Mesenchymal stem cell (in vitro differentiated cells and primary cell): ENCODE data around the gene PRR23B.

Experiments
- DNase-seq: peaks from one replicate; pipeline ENCODE4 v3.0.0-alpha.2; 2013
- H2AFZ ChIP-seq: one replicate; pipeline ENCODE4 v1.6.1; 2013; ENCODE audit warnings: low read depth, mild to moderate bottlenecking, control low read depth, inconsistent platforms, low read length, moderate library complexity
- H2AK5ac ChIP-seq: 2 replicates; pipeline ENCODE4 v1.6.1; 2013; ENCODE audit warnings: low read length, moderate library complexity, mild to moderate bottlenecking, inconsistent platforms; ENCODE audit not compliant: severe bottlenecking
- H2BK120ac ChIP-seq: one replicate; pipeline ENCODE4 v1.6.1; 2013; ENCODE audit warnings: low read depth, mild to moderate bottlenecking, inconsistent platforms, low read length, moderate library complexity
- H2BK12ac ChIP-seq, 2 experiments: one replicate each; pipeline ENCODE4 v1.6.1; 2013; ENCODE audit warnings: inconsistent platforms in 2 of 2, low read length in 2 of 2, mild to moderate bottlenecking in 2 of 2, moderate library complexity in 2 of 2, control low read depth in 1 of 2
- H2BK15ac ChIP-seq: one replicate; pipeline ENCODE4 v1.6.1; 2013; ENCODE audit warnings: mild to moderate bottlenecking, low read depth, inconsistent platforms; ENCODE audit not compliant: poor library complexity, severe bottlenecking
- H2BK5ac ChIP-seq: 2 replicates; pipeline ENCODE4 v1.6.1; 2013; ENCODE audit warnings: low read depth, mild to moderate bottlenecking, low read length, control low read depth, inconsistent platforms; ENCODE audit not compliant: poor library complexity, severe bottlenecking
- H3K14ac ChIP-seq, 2 experiments: one replicate each; pipeline ENCODE4 v1.6.1; 2013; ENCODE audit warnings: inconsistent platforms in 2 of 2, low read length in 2 of 2, control low read depth in 1 of 2, mild to moderate bottlenecking in 1 of 2, moderate library complexity in 1 of 2
- H3K18ac ChIP-seq, 2 experiments: one replicate each; pipeline ENCODE4 v1.6.1; 2013; ENCODE audit warnings: inconsistent platforms in 2 of 2, low read length in 2 of 2, control low read depth in 1 of 2, low read depth in 1 of 2, mild to moderate bottlenecking in 1 of 2
- H3K23ac ChIP-seq, 2 experiments: one replicate each; pipeline ENCODE4 v1.6.1; 2013; ENCODE audit warnings: inconsistent platforms in 2 of 2, low read length in 2 of 2, mild to moderate bottlenecking in 2 of 2, moderate library complexity in 2 of 2, control low read depth in 1 of 2
- H3K27ac ChIP-seq: 2 replicates; pipeline ENCODE4 v1.5.1; 2013; ENCODE audit warnings: mild to moderate bottlenecking, moderate library complexity, low read length, control low read depth, inconsistent platforms; ENCODE audit not compliant: poor library complexity, severe bottlenecking
- H3K27me3 ChIP-seq, 2 experiments: 2 replicates each; pipeline versions ENCODE4 v1.6.1 to v1.7.0; 2013; ENCODE audit warnings: low read length in 2 of 2, mild to moderate bottlenecking in 2 of 2, moderate library complexity in 2 of 2, control low read depth in 1 of 2, inconsistent platforms in 1 of 2; ENCODE audit not compliant: control insufficient read depth in 1 of 2, insufficient read depth in 1 of 2
- H3K36me3 ChIP-seq, 2 experiments: 2 replicates each; pipeline versions ENCODE4 v1.6.1 to v1.7.0; 2013; ENCODE audit warnings: low read length in 2 of 2, control low read depth in 1 of 2, inconsistent platforms in 1 of 2, low read depth in 1 of 2, mild to moderate bottlenecking in 1 of 2; ENCODE audit not compliant: insufficient read depth in 2 of 2, control insufficient read depth in 1 of 2
- H3K4ac ChIP-seq, 2 experiments: one replicate each; pipeline ENCODE4 v1.6.1; 2013; ENCODE audit warnings: inconsistent platforms in 2 of 2, low read length in 2 of 2, mild to moderate bottlenecking in 2 of 2, moderate library complexity in 2 of 2, control low read depth in 1 of 2, low read depth in 1 of 2
- H3K4me1 ChIP-seq: 2 replicates; pipeline ENCODE4 v1.6.1; 2013; ENCODE audit warnings: low read depth, low read length, control low read depth; ENCODE audit not compliant: control insufficient read depth, insufficient read depth
- H3K4me2 ChIP-seq: 2 replicates; pipeline ENCODE4 v1.6.1; 2013; ENCODE audit warnings: low read length, mild to moderate bottlenecking, inconsistent platforms; ENCODE audit not compliant: poor library complexity, severe bottlenecking
- H3K4me3 ChIP-seq, 2 experiments: 2 replicates each; pipeline versions ENCODE4 v1.5.1 to v1.7.0; 2013; ENCODE audit warnings: low read length in 2 of 2, mild to moderate bottlenecking in 2 of 2, control low read depth in 1 of 2, low read depth in 1 of 2; ENCODE audit not compliant: insufficient read depth in 1 of 2
- H3K79me1 ChIP-seq: replicated peaks from 2 replicates; pipeline ENCODE4 v1.6.1; 2013; ENCODE audit warnings: mild to moderate bottlenecking, control low read depth, low read length, inconsistent platforms; ENCODE audit not compliant: poor library complexity, severe bottlenecking
- H3K9ac ChIP-seq: 2 replicates; pipeline ENCODE4 v1.7.0; 2013; ENCODE audit warnings: mild to moderate bottlenecking, low read length, moderate library complexity
- H3K9me3 ChIP-seq: 2 replicates; pipeline ENCODE4 v1.7.0; 2013; ENCODE audit warnings: mild to moderate bottlenecking, low read length; ENCODE audit not compliant: control insufficient read depth
- H4K8ac ChIP-seq: one replicate; pipeline ENCODE4 v1.6.1; 2013; ENCODE audit warnings: inconsistent platforms, mild to moderate bottlenecking, low read length, moderate library complexity
- H4K91ac ChIP-seq: one replicate; pipeline ENCODE4 v1.6.1; 2013; ENCODE audit warnings: mild to moderate bottlenecking, low read length, inconsistent platforms
- WGBS: methylation state at CpG from one replicate; pipeline ENCODE4 v1.1.7; 2013; ENCODE audit warnings: mixed read lengths; 5-methylcytosine and 5-hydroxymethylcytosine counted together

The PRR23B gene

DNA sequence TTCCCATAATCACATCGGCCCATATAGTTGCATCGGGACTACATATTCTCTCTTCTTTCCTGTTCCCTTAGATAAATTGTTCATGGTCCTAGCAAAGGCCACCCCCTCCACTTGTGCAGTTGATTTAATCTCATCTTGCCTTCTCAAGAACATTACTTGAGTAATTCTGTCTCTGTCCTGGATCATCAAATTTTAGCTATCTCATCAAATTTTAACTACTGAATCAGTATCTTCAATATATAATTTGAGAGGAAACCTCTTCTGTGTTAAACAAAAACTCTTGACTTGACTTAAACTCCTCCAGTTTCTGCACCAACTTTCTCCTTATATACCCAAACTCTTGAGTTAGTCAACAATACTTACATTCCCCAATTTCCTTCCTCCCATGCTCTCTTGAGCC is 4.2 kb upstream of the PRR23B start:
- no peak overlapping the region for H2BK15ac ChIP-seq
- H3K18ac ChIP-seq: no peak overlapping the region
- H3K9me3 ChIP-seq: no peaks in the 10 kb centered on the region
- no peaks in the 10 kb centered on the region for H3K27me3 ChIP-seq
- no peak overlapping the region for H3K4me3 ChIP-seq
- H2BK120ac ChIP-seq: no peak overlapping the region
- H2BK5ac ChIP-seq: no peak overlapping the region
- no peak overlapping the region for H3K23ac ChIP-seq
- H3K4me1 ChIP-seq: no peaks in the 10 kb centered on the region
- H4K8ac ChIP-seq: no peak overlapping the region
- H2BK12ac ChIP-seq: no peak overlapping the region
- H3K9ac ChIP-seq: no peak overlapping the region
- H3K14ac ChIP-seq: no peak overlapping the region
- no peak overlapping the region for H2AFZ ChIP-seq
- no peaks in the 10 kb centered on the region for H3K79me1 ChIP-seq
- no peak overlapping the region for H3K4ac ChIP-seq
- H3K36me3 ChIP-seq: no peaks in the 10 kb centered on the region
- H3K4me2 ChIP-seq: no peak overlapping the region
- H2AK5ac ChIP-seq: no peak overlapping the region
- no peak for DNase-seq
- WGBS: 82% methylated on average over 2 of the region's 2 CpGs
- H4K91ac ChIP-seq: no peak overlapping the region
- H3K27ac ChIP-seq: no peak overlapping the region

DNA sequence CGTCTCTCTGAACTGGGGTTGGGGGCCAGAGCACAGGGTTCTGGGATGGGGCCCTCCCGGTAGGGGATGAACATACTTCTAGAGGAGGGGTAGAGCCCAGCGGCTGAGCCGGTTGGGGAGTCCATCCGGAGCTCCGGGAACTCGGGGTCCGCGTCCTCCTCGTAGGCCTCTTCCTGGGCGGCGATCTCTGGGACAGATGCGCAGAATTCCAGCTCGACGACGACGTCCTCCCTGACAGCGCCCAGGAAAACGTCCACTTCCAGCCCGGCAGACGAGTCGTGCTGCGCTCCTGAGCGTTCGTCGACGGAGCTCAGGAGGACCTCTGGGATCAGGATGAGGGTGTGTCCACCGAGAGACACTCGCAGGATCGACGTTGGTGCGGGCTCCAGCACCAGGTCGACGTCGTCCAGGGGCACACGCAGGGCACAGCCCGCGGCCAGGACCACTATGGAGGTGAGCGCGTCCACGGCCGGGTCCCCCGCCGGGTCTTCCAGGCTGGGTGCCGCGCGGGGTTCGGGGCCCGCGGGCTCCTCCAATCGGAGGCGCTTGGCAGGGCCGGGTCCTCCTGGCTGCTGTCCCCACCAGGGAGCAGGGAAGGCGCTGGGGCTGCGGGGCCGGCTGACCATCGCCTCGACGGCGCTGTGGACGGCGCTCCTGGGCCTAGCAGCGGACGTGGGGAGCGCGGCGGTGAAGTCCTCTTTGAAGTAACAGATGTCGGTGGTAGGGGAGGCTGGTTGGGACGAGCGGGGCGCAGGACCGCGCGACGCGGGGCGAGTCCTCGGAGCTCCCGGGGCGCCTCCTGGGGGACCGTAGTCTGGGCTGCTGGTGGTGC is 474 bp downstream of the PRR23B start:
- Histone ChIP-seq H3K79me1 (no peaks in the 10 kb centered on the region), H2BK5ac (no peak overlapping the region)
- WGBS: 96% methylated on average over 81 of the region's 81 CpGs

GRCh38 chr3:139016430-139017048 is 4.2 kb downstream of the PRR23B start:
- no peak overlapping the region for H4K91ac ChIP-seq
- H3K36me3 ChIP-seq: no peaks in the 10 kb centered on the region
- WGBS: 72% methylated on average over 2 of the region's 3 CpGs
- H2BK120ac ChIP-seq: no peak overlapping the region
- no peak overlapping the region for H4K8ac ChIP-seq
- no peaks in the 10 kb centered on the region for H3K27me3 ChIP-seq
- no peaks in the 10 kb centered on the region for H3K4me1 ChIP-seq
- H3K27ac ChIP-seq: no peak overlapping the region
- H3K4ac ChIP-seq: no peak overlapping the region
- no peak overlapping the region for H3K18ac ChIP-seq
- no peak overlapping the region for H2AFZ ChIP-seq
- H3K4me3 ChIP-seq: no peak overlapping the region
- no peak for DNase-seq
- no peak overlapping the region for H2BK12ac ChIP-seq
- H3K9ac ChIP-seq: no peak overlapping the region
- H2AK5ac ChIP-seq: no peak overlapping the region
- no peak overlapping the region for H3K14ac ChIP-seq
- no peak overlapping the region for H2BK15ac ChIP-seq
- H3K4me2 ChIP-seq: no peak overlapping the region
- peaks cover 12% of the 10 kb centered on the region for H3K9me3 ChIP-seq
- no peak overlapping the region for H2BK5ac ChIP-seq
- no peaks in the 10 kb centered on the region for H3K79me1 ChIP-seq
- H3K23ac ChIP-seq: no peak overlapping the region

More for the DNA sequence above, 474 bp downstream of the PRR23B start:
- no peak overlapping the region for H2BK12ac ChIP-seq
- no peak overlapping the region for H3K23ac ChIP-seq
- no peak overlapping the region for H3K14ac ChIP-seq
- no peak overlapping the region for H3K18ac ChIP-seq
- H3K4me3 ChIP-seq: no peak overlapping the region
- H2AK5ac ChIP-seq: no peak overlapping the region
- H4K8ac ChIP-seq: no peak overlapping the region
- H3K4me1 ChIP-seq: no peaks in the 10 kb centered on the region
- H3K9ac ChIP-seq: no peak overlapping the region
- H3K36me3 ChIP-seq: no peaks in the 10 kb centered on the region
- no peak overlapping the region for H2AFZ ChIP-seq
- H3K4me2 ChIP-seq: no peak overlapping the region
- H3K4ac ChIP-seq: no peak overlapping the region
- H3K9me3 ChIP-seq: no peaks in the 10 kb centered on the region
- DNase-seq: no peak
- H3K27ac ChIP-seq: no peak overlapping the region
- H2BK120ac ChIP-seq: no peak overlapping the region
- no peaks in the 10 kb centered on the region for H3K27me3 ChIP-seq
- no peak overlapping the region for H4K91ac ChIP-seq
- H2BK15ac ChIP-seq: no peak overlapping the region

GRCh38 chr3:139006051-139006716 is 14.5 kb downstream of the PRR23B start, which contains the start of gene PRR23A:
PRR23A (minus strand) TSS chr3:139006268; CDS start chr3:139006268, 0 bp downstream.
- no peak within 1 kb of the TSS for H3K4ac ChIP-seq
- H2BK5ac ChIP-seq: no peak within 1 kb of the TSS
- no peak within 1 kb of the TSS for H4K8ac ChIP-seq
- H2AK5ac ChIP-seq: no peak within 1 kb of the TSS
- H3K4me1 ChIP-seq: no peaks in the 10 kb centered on the region
- no peak for DNase-seq
- H3K36me3 ChIP-seq: no peaks in the 10 kb centered on the region
- no peaks in the 10 kb centered on the region for H3K79me1 ChIP-seq
- no peak within 1 kb of the TSS for H3K4me2 ChIP-seq
- H3K18ac ChIP-seq: no peak within 1 kb of the TSS
- no peak within 1 kb of the TSS for H4K91ac ChIP-seq
- H2BK120ac ChIP-seq: no peak within 1 kb of the TSS
- no peaks in the 10 kb centered on the region for H3K27me3 ChIP-seq
- 96% methylated on average over 60 of the region's 60 CpGs for WGBS
- H3K9me3 ChIP-seq: peaks cover 12% of the 10 kb centered on the region
- no peak within 1 kb of the TSS for H3K4me3 ChIP-seq
- H2BK12ac ChIP-seq: no peak within 1 kb of the TSS
- no peak within 1 kb of the TSS for H3K27ac ChIP-seq
- no peak within 1 kb of the TSS for H3K23ac ChIP-seq
- H2BK15ac ChIP-seq: no peak within 1 kb of the TSS
- H3K9ac ChIP-seq: no peak within 1 kb of the TSS
- H2AFZ ChIP-seq: no peak within 1 kb of the TSS
- no peak within 1 kb of the TSS for H3K14ac ChIP-seq
